Activated naive CD4-positive, alpha-beta T cell (primary cell): ENCODE measurements around the gene UNC119B.

Source experiments
- DNase-seq, 4 experiments: peaks; one replicate each; lab custom pipeline; 2025; lab: John Stamatoyannopoulos, UW

The UNC119B gene

GRCh38 chr12:120739821-120740613, 29.8 kb downstream of the UNC119B start:
- no peak for DNase-seq

GRCh38 chr12:120740871-120741270, 30.6 kb downstream of the UNC119B start:
- no peak for DNase-seq

- DNase-seq, result no peak
Measured at GRCh38 chr12:120741476-120742421, 31.5 kb downstream of the UNC119B start.

- no peak for DNase-seq
Measured at GRCh38 chr12:120744922-120745493, 34.8 kb downstream of the UNC119B start.

GRCh38 chr12:120748242-120748641, 38.0 kb downstream of the UNC119B start:
- DNase-seq, result no peak

GRCh38 chr12:120749256-120749655, 39.0 kb downstream of the UNC119B start:
- DNase-seq, result no peak

GRCh38 chr12:120750806-120751205, 40.5 kb downstream of the UNC119B start:
- no peak for DNase-seq

- DNase-seq, result no peak
Measured at GRCh38 chr12:120751389-120751788, 41.1 kb downstream of the UNC119B start.

GRCh38 chr12:120754792-120755191, 44.5 kb downstream of the UNC119B start:
- DNase-seq, result no peak

GRCh38 chr12:120755269-120755668, 45.0 kb downstream of the UNC119B start:
- no peak for DNase-seq

GRCh38 chr12:120757226-120757742, 47.0 kb downstream of the UNC119B start:
- DNase-seq, result no peak

- no peak for DNase-seq
Measured at GRCh38 chr12:120757949-120758348, 47.7 kb downstream of the UNC119B start.

GRCh38 chr12:120758798-120759590, 48.7 kb downstream of the UNC119B start:
- no peak for DNase-seq

- DNase-seq, result no peak
Measured at GRCh38 chr12:120759591-120760348, 49.5 kb downstream of the UNC119B start.

- DNase-seq, result no peak
Measured at GRCh38 chr12:120760349-120761254, 50.3 kb downstream of the UNC119B start.

GRCh38 chr12:120761519-120761934, 51.3 kb downstream of the UNC119B start:
- no peak for DNase-seq

- DNase-seq, result no peak
Measured at GRCh38 chr12:120762086-120762485, 51.8 kb downstream of the UNC119B start.

- no peak for DNase-seq
Measured at GRCh38 chr12:120763250-120763649, 53.0 kb downstream of the UNC119B start.

- no peak for DNase-seq
Measured at GRCh38 chr12:120764816-120765215, 54.6 kb downstream of the UNC119B start.

GRCh38 chr12:120766566-120766965, 56.3 kb downstream of the UNC119B start:
- DNase-seq, result no peak
